ENCODE data around the gene SPAG6.
A peak's percentile ranks its signal among the peaks of the same experiment; 100 is the strongest.

The SPAG6 gene

GRCh38 chr10:22325272-22326144, 19.8 kb upstream of the SPAG6 start (continued):
- TF ChIP-seq ATF2 (tag by site-specific recombination; IDR thresholded peaks at IDR 0.05; ENCODE audit: low read depth) (no peak), PRDM1 (tag by site-specific recombination; IDR thresholded peaks at IDR 0.05) (0 out of 2 replicates have a peak, but pooled peaks have one; percentile 2), ZNF626 (tag by site-specific recombination; IDR thresholded peaks at IDR 0.05) (no peak), KLF17 (tag by site-specific recombination; IDR thresholded peaks at IDR 0.05) (no peak), ZNF148 (tag by site-specific recombination; IDR thresholded peaks at IDR 0.05; ENCODE audit: borderline replicate concordance) (no peak), ZBTB49 (tag by site-specific recombination; IDR thresholded peaks at IDR 0.05; ENCODE audit: low read depth) (no peak), ZNF747 (tag by site-specific recombination; IDR thresholded peaks at IDR 0.05) (no peak), ZXDB (tag by site-specific recombination; IDR thresholded peaks at IDR 0.05) (0 out of 2 replicates have a peak, but pooled peaks have one; percentile 15), ZNF600 (tag by site-specific recombination; IDR thresholded peaks at IDR 0.05) (no peak; the same call in 1 of the 2 replicates), IKZF3 (tag by site-specific recombination; IDR thresholded peaks at IDR 0.05) (peak; percentile 70), ZNF610 (tag by site-specific recombination; IDR thresholded peaks at IDR 0.05; ENCODE audit: borderline replicate concordance) (no peak), ZNF792 (tag by site-specific recombination; IDR thresholded peaks at IDR 0.05) (no peak), ZNF423 (tag by site-specific recombination; IDR thresholded peaks at IDR 0.05) (no peak), PRDM10 (tag by site-specific recombination; IDR thresholded peaks at IDR 0.05) (no peak), ZNF221 (tag by site-specific recombination; IDR thresholded peaks at IDR 0.05; ENCODE audit: borderline replicate concordance) (no peak), ZBTB7A (tag by site-specific recombination; IDR thresholded peaks at IDR 0.05; ENCODE audit: low read depth) (no peak), ZNF558 (tag by site-specific recombination; IDR thresholded peaks at IDR 0.05) (no peak), ZNF521 (tag by site-specific recombination; IDR thresholded peaks at IDR 0.05) (no peak), ZNF48 (tag by site-specific recombination; IDR thresholded peaks at IDR 0.05) (no peak), ZNF518A (tag by site-specific recombination; conservative IDR thresholded peaks at IDR 0.05; ENCODE audit: low read depth) (no peak), ZNF302 (tag by site-specific recombination; IDR thresholded peaks at IDR 0.05; ENCODE audit: low read depth) (no peak)

Measured in HEK293 (cell line).